Astrocyte of the spinal cord (primary cell): ENCODE results near the gene SLC16A8.

Experiments used
- DNase-seq: peaks from one replicate; pipeline ENCODE4 v3.0.0; 2011; ENCODE audit warnings: low read depth, low spot score
- H3K4me3 ChIP-seq: 2 replicates; pipeline ENCODE4 v1.5.1; 2011; ENCODE audit warnings: low read depth, mild to moderate bottlenecking, low read length, moderate library complexity
- in situ Hi-C: cut with HindIII; loops from 2 replicates; pipeline ENCODE4 v1.10.0; 2017; ENCODE audit warnings: low sequenced_read_pairs
- TF ChIP-seq, protein P1 (sequence below): IDR thresholded peaks from 2 replicates; pipeline ENCODE4 v1.5.1; 2012; ENCODE audit warnings: low read depth, mild to moderate bottlenecking, low read length, inconsistent platforms

The SLC16A8 gene

DNA sequence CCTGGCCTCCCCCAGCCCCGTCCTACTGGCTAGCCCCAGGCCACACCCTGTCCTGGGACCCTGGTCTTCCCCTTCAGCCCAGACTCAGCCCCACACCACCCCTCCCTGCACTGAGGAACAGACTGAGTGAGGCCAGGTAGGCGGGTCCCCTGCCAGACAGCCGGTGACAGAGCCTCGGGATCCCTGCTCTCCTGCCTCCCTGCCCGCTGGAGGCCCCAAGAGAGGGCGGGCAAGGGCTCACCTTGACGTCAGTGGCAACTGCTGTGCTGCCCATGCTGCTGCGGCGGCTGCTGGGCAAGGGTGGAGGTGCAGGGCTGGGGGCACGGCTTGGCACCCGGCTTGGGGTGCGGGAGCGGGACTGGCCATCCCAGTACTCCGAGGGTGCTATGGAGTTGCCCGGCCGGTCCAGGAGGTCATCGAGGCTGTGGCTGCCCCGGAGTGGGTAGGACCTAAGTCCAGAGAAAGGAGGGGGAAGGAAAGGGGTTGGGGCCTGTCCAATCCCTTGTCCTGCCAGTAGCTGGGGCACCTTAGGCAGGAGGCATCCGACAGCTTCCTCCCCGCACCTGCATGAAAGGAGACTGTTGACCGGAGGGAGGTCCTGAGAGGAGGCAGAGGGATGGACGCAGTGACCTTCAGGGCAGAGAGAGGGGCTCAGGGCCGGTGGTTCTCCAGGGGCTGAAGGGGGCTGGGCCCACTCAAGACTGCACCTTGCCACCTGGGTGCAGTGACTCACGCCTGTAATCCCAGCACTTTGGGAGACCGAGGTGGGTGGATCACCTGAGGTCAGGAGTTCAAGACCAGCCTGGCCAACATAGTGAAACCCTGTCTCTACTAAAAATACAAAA lies 2.2 kb upstream of the SLC16A8 start:
- H3K4me3 ChIP-seq: no peak overlapping the region
- DNase-seq: no peak
- in situ Hi-C loops: no loop called here
- TF ChIP-seq, protein P1, sequence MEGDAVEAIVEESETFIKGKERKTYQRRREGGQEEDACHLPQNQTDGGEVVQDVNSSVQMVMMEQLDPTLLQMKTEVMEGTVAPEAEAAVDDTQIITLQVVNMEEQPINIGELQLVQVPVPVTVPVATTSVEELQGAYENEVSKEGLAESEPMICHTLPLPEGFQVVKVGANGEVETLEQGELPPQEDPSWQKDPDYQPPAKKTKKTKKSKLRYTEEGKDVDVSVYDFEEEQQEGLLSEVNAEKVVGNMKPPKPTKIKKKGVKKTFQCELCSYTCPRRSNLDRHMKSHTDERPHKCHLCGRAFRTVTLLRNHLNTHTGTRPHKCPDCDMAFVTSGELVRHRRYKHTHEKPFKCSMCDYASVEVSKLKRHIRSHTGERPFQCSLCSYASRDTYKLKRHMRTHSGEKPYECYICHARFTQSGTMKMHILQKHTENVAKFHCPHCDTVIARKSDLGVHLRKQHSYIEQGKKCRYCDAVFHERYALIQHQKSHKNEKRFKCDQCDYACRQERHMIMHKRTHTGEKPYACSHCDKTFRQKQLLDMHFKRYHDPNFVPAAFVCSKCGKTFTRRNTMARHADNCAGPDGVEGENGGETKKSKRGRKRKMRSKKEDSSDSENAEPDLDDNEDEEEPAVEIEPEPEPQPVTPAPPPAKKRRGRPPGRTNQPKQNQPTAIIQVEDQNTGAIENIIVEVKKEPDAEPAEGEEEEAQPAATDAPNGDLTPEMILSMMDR: no peak

DNA sequence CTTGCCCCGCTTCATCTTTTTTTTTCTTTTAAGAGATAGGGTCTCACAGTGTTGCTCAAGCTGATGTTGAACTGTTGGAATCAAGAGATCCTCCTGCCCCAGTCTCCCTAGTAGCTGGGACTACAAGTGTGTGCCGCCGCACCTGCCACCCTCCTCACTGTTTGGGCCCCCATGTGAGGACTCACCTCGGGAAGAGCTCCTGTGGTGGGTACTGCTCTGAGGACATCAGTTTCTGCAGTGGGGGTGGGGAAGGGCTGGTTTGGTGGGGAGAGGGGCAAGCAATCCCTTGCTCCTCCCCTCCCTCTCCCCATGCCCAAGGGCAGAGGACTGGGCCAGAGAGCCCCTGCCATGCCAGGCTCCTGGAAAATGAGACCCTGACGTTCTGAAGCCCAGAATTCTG lies 1.5 kb upstream of the SLC16A8 start:
- DNase-seq: no peak
- H3K4me3 ChIP-seq: no peak overlapping the region
- in situ Hi-C loops: no loop called here
- TF ChIP-seq, protein P1: no peak

DNA sequence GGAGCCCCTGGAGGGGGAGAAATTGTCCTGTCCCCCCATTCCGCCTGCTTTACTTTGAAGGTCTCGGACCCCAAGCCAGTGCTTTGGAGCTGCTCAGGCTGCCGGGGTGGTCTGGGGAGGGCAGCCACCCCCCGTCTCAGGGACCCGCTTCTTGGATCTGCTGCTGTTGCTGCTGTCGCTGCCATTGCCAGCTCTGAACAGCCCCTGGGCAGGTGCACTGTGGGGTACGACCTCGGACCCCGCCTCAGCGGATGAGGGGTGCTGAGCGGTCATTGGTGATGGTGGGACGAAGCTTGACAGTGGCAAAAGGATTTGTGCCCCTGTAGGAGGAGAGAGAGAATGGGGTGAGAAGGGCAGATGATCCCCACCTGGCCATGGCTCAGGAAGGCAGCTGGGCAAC lies 1.1 kb upstream of the SLC16A8 start:
- TF ChIP-seq, protein P1: no peak
- in situ Hi-C loops: no loop called here
- no peak for DNase-seq
- H3K4me3 ChIP-seq: no peak overlapping the region

DNA sequence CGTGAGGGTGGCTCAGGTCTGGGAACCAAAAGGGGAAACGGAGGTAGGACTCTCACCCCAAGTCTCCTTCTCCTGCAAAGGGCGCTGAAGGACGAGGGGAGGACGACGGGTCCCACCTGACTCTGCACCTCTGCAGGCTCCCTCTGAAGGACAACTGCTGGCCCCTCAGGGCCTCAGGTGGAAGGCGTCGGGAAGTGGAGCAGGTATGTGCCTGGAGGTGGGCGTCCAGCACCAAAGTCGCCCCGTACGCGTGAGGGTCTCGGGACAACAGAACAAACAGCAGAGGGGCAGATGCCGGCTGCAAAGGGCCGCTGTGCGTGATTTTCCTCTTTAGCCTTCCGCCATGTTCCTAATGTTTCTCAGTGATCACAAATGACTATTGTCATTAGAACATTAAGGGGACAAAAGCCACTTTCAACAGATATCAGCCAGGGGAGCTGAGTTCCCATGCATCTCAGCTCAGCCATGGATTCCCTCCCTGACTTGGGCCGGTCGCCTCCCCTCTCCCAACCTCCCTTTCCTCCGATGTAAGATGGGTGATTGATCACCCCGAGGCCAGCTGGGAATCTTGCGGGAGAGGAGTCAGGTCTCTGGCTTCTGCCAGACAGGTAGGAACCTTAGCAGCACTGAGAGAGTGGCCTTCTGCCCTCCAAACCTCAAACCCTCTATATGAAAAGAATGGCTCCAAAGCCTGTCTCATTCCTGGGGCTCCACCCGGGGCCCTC lies 836 bp downstream of the SLC16A8 start:
- in situ Hi-C loops: no loop called here
- no peak overlapping the region for H3K4me3 ChIP-seq
- no peak for DNase-seq
- TF ChIP-seq, protein P1: no peak

DNA sequence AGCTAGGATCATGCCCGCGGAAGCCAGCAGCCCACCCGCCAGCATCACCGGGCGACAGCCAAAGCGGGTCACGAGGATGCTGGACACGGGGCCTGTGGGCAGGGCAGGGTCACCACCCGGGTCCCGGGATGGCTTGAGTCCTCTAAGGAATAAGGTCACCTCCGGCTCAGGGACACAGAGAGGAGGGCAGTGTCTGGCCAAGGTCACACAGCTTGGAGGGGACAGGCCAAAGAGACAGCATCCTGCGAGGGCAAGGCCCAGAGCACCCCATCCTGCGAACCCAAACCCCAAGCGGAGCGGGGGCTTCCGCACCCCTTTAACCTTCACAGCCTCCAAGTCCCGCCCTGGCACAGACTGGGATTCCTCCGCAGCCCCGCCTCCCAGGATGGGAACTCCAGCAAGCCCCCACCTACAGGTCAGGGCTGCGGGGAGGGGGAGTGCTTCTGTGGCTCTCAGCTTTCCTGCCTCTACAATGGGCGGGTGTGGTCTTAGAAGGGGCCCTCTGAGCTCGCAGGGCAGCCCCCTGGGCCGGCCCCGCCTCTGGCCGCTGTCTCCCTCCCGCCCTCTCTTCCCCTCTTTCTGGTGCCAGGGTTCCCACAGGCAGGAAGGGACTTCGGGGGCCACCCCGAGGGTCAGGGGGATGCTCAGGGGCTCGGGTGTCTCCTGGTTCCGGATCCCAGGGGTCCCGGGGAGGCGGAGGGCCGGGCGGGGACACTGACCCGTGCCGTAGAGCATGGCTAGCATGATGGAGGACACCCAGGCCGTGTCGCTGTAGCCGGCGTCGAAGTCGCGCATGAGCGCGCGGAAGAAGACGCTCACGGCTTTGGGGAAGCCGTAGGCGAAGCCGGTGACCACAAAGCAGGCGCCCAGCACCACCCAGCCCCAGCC lies 1.8 kb downstream of the SLC16A8 start:
- no peak overlapping the region for H3K4me3 ChIP-seq
- no peak for DNase-seq
- in situ Hi-C loops: no loop called here
- TF ChIP-seq, protein P1: no peak

DNA sequence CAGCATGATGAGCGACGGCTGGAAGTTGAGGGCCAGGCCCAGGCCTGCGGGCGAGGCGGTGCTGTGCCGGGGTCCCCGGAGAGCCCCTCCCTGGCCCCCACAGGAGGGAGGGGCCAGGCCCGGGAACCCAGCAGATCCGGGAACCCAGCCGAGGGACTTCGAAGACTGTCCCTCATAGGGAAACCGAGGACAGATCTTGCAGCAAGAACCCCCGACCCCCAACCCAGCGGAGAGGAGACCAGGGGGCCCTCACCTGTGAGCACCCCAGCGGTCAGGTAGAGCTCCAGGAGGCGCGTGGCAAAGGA lies 2.4 kb downstream of the SLC16A8 start:
- H3K4me3 ChIP-seq: peak overlapping the region; percentile 3
- DNase-seq: no peak
- TF ChIP-seq, protein P1: no peak
- in situ Hi-C loops: no loop called here
